ENCODE measurements around the gene GGA1.
"Not testable (repeated sequence)": the region's sequence is repeated elsewhere in the genome, so short reads cannot be mapped to it uniquely, and the experiment has no call there.

Gene GGA1

GRCh38 chr22:37575490-37576003 lies 33.1 kb upstream of the GGA1 start:
- peaks cover 5% of the 10 kb centered on the region for H3K4me1 ChIP-seq (ENCODE audit: control insufficient read depth, insufficient read depth, low read length)
- no peaks in the 10 kb centered on the region for H3K9me3 ChIP-seq (ENCODE audit: control insufficient read depth, low read length)
- H3K9ac ChIP-seq (ENCODE audit: low read length), result no peak overlapping the region
- H3K27me3 ChIP-seq (replicated peaks; ENCODE audit: control insufficient read depth, insufficient read depth, low read length), result no peaks in the 10 kb centered on the region
- no peak overlapping the region for H3K4me3 ChIP-seq (ENCODE audit: low read length)
- no peak for DNase-seq (ENCODE audit: low read depth)
- H3K36me3 ChIP-seq (ENCODE audit: control insufficient read depth, insufficient read depth, low read length, severe bottlenecking), result no peaks in the 10 kb centered on the region

GRCh38 chr22:37578002-37578401 lies 30.6 kb upstream of the GGA1 start:
- no peaks in the 10 kb centered on the region for H3K9me3 ChIP-seq (ENCODE audit: control insufficient read depth, low read length)
- DNase-seq (ENCODE audit: low read depth), result no peak
- no peak overlapping the region for H3K4me3 ChIP-seq (ENCODE audit: low read length)
- no peaks in the 10 kb centered on the region for H3K27me3 ChIP-seq (replicated peaks; ENCODE audit: control insufficient read depth, insufficient read depth, low read length)
- no peak overlapping the region for H3K9ac ChIP-seq (ENCODE audit: low read length)
- peaks cover 14% of the 10 kb centered on the region for H3K4me1 ChIP-seq (ENCODE audit: control insufficient read depth, insufficient read depth, low read length)
- H3K36me3 ChIP-seq (ENCODE audit: control insufficient read depth, insufficient read depth, low read length, severe bottlenecking), result no peaks in the 10 kb centered on the region

GRCh38 chr22:37581504-37581903 lies 27.1 kb upstream of the GGA1 start:
- H3K4me3 ChIP-seq (ENCODE audit: low read length), result no peak overlapping the region
- H3K4me1 ChIP-seq (ENCODE audit: control insufficient read depth, insufficient read depth, low read length), result peaks cover 9% of the 10 kb centered on the region
- no peak overlapping the region for H3K9ac ChIP-seq (ENCODE audit: low read length)
- DNase-seq (ENCODE audit: low read depth), result no peak
- H3K36me3 ChIP-seq (ENCODE audit: control insufficient read depth, insufficient read depth, low read length, severe bottlenecking), result no peaks in the 10 kb centered on the region
- H3K9me3 ChIP-seq (ENCODE audit: control insufficient read depth, low read length), result no peaks in the 10 kb centered on the region
- H3K27me3 ChIP-seq (replicated peaks; ENCODE audit: control insufficient read depth, insufficient read depth, low read length), result peaks cover 5% of the 10 kb centered on the region

GRCh38 chr22:37582526-37582925 lies 26.1 kb upstream of the GGA1 start:
- no peak overlapping the region for H3K9ac ChIP-seq (ENCODE audit: low read length)
- no peak overlapping the region for H3K4me3 ChIP-seq (ENCODE audit: low read length)
- no peaks in the 10 kb centered on the region for H3K9me3 ChIP-seq (ENCODE audit: control insufficient read depth, low read length)
- peaks cover 5% of the 10 kb centered on the region for H3K27me3 ChIP-seq (replicated peaks; ENCODE audit: control insufficient read depth, insufficient read depth, low read length)
- peaks cover 9% of the 10 kb centered on the region for H3K4me1 ChIP-seq (ENCODE audit: control insufficient read depth, insufficient read depth, low read length)
- no peaks in the 10 kb centered on the region for H3K36me3 ChIP-seq (ENCODE audit: control insufficient read depth, insufficient read depth, low read length, severe bottlenecking)
- DNase-seq (ENCODE audit: low read depth), result no peak

GRCh38 chr22:37588546-37589215 lies 20.0 kb upstream of the GGA1 start:
- Histone ChIP-seq H3K27me3 (replicated peaks; ENCODE audit: control insufficient read depth, insufficient read depth, low read length) (peaks cover 5% of the 10 kb centered on the region), H3K9ac (ENCODE audit: low read length) (no peak overlapping the region), H3K9me3 (ENCODE audit: control insufficient read depth, low read length) (no peaks in the 10 kb centered on the region), H3K36me3 (ENCODE audit: control insufficient read depth, insufficient read depth, low read length, severe bottlenecking) (no peaks in the 10 kb centered on the region), H3K4me3 (ENCODE audit: low read length) (no peak overlapping the region), H3K4me1 (ENCODE audit: control insufficient read depth, insufficient read depth, low read length) (peaks cover 14% of the 10 kb centered on the region)
- no peak for DNase-seq (ENCODE audit: low read depth)

GRCh38 chr22:37589636-37590035 lies 19.0 kb upstream of the GGA1 start:
- H3K4me1 ChIP-seq (ENCODE audit: control insufficient read depth, insufficient read depth, low read length), result peaks cover 14% of the 10 kb centered on the region
- H3K9me3 ChIP-seq (ENCODE audit: control insufficient read depth, low read length), result no peaks in the 10 kb centered on the region
- no peak overlapping the region for H3K4me3 ChIP-seq (ENCODE audit: low read length)
- no peaks in the 10 kb centered on the region for H3K36me3 ChIP-seq (ENCODE audit: control insufficient read depth, insufficient read depth, low read length, severe bottlenecking)
- H3K27me3 ChIP-seq (replicated peaks; ENCODE audit: control insufficient read depth, insufficient read depth, low read length), result peaks cover 5% of the 10 kb centered on the region
- no peak for DNase-seq (ENCODE audit: low read depth)
- H3K9ac ChIP-seq (ENCODE audit: low read length), result no peak overlapping the region

- not testable (repeated sequence) for DNase-seq (ENCODE audit: low read depth); H3K4me3 ChIP-seq (ENCODE audit: low read length); H3K27me3 ChIP-seq (replicated peaks; ENCODE audit: control insufficient read depth, insufficient read depth, low read length); H3K9ac ChIP-seq (ENCODE audit: low read length); H3K36me3 ChIP-seq (ENCODE audit: control insufficient read depth, insufficient read depth, low read length, severe bottlenecking); H3K9me3 ChIP-seq (ENCODE audit: control insufficient read depth, low read length)
- peaks cover 14% of the 10 kb centered on the region for H3K4me1 ChIP-seq (ENCODE audit: control insufficient read depth, insufficient read depth, low read length)
Measured at GRCh38 chr22:37591081-37591480, 17.6 kb upstream of the GGA1 start.

- H3K36me3 ChIP-seq (ENCODE audit: control insufficient read depth, insufficient read depth, low read length, severe bottlenecking), result no peaks in the 10 kb centered on the region
- peak overlapping the region; percentile 67 for H3K4me3 ChIP-seq (ENCODE audit: low read length)
Measured at GRCh38 chr22:37591823-37592404, 16.7 kb upstream of the GGA1 start.

GRCh38 chr22:37594237-37594636 lies 14.4 kb upstream of the GGA1 start:
- Histone ChIP-seq H3K4me1 (ENCODE audit: control insufficient read depth, insufficient read depth, low read length) (peaks cover 8% of the 10 kb centered on the region), H3K4me3 (ENCODE audit: low read length) (no peak overlapping the region), H3K27me3 (replicated peaks; ENCODE audit: control insufficient read depth, insufficient read depth, low read length) (no peaks in the 10 kb centered on the region), H3K9ac (ENCODE audit: low read length) (no peak overlapping the region), H3K36me3 (ENCODE audit: control insufficient read depth, insufficient read depth, low read length, severe bottlenecking) (no peaks in the 10 kb centered on the region), H3K9me3 (ENCODE audit: control insufficient read depth, low read length) (no peaks in the 10 kb centered on the region)
- no peak for DNase-seq (ENCODE audit: low read depth)

More at GRCh38 chr22:37591823-37592404, 16.7 kb upstream of the GGA1 start:
- Histone ChIP-seq H3K27me3 (replicated peaks; ENCODE audit: control insufficient read depth, insufficient read depth, low read length) (no peaks in the 10 kb centered on the region), H3K4me1 (ENCODE audit: control insufficient read depth, insufficient read depth, low read length) (peaks cover 14% of the 10 kb centered on the region), H3K9me3 (ENCODE audit: control insufficient read depth, low read length) (no peaks in the 10 kb centered on the region), H3K9ac (ENCODE audit: low read length) (peak overlapping the region; percentile 71)
- DNase-seq (ENCODE audit: low read depth), result no peak

GRCh38 chr22:37599153-37599552 lies 9.5 kb upstream of the GGA1 start:
- Histone ChIP-seq H3K9me3 (ENCODE audit: control insufficient read depth, low read length) (no peaks in the 10 kb centered on the region), H3K9ac (ENCODE audit: low read length) (no peak overlapping the region), H3K27me3 (replicated peaks; ENCODE audit: control insufficient read depth, insufficient read depth, low read length) (no peaks in the 10 kb centered on the region), H3K4me1 (ENCODE audit: control insufficient read depth, insufficient read depth, low read length) (peaks cover 8% of the 10 kb centered on the region), H3K36me3 (ENCODE audit: control insufficient read depth, insufficient read depth, low read length, severe bottlenecking) (no peaks in the 10 kb centered on the region), H3K4me3 (ENCODE audit: low read length) (no peak overlapping the region)
- DNase-seq (ENCODE audit: low read depth), result no peak

GRCh38 chr22:37601203-37601539 lies 7.5 kb upstream of the GGA1 start:
- no peaks in the 10 kb centered on the region for H3K36me3 ChIP-seq (ENCODE audit: control insufficient read depth, insufficient read depth, low read length, severe bottlenecking)
- H3K9me3 ChIP-seq (ENCODE audit: control insufficient read depth, low read length), result no peaks in the 10 kb centered on the region
- no peak for DNase-seq (ENCODE audit: low read depth)
- H3K9ac ChIP-seq (ENCODE audit: low read length), result no peak overlapping the region
- no peak overlapping the region for H3K4me3 ChIP-seq (ENCODE audit: low read length)
- H3K27me3 ChIP-seq (replicated peaks; ENCODE audit: control insufficient read depth, insufficient read depth, low read length), result peaks cover 7% of the 10 kb centered on the region
- H3K4me1 ChIP-seq (ENCODE audit: control insufficient read depth, insufficient read depth, low read length), result peaks cover 8% of the 10 kb centered on the region
